DND-41 (cell line): ENCODE measurements around the gene DENND2D.

Experiments
- CTCF ChIP-seq: IDR thresholded peaks from 2 replicates; pipeline ENCODE4 v1.5.1; 2012; ENCODE audit warnings: borderline replicate concordance, low read length, moderate library complexity, mild to moderate bottlenecking; ENCODE audit not compliant: poor library complexity, severe bottlenecking; ENCODE audit errors: extremely low read depth
- EZH2 ChIP-seq: IDR thresholded peaks from 3 replicates; pipeline ENCODE4 v1.6.1; 2012; ENCODE audit warnings: borderline replicate concordance, low read depth, mild to moderate bottlenecking, moderate library complexity, low read length, inconsistent platforms; ENCODE audit not compliant: severe bottlenecking

GRCh38 chr1:111193712-111194480 is 6.5 kb downstream of the DENND2D start:
- TF ChIP-seq CTCF (no peak), EZH2 (no peak)
